Fibroblast of mammary gland (primary cell): ENCODE data around the gene MGAT5B.

Experiments used
- DNase-seq: peaks from one replicate; pipeline ENCODE4 v3.0.0-alpha.2; 2010; ENCODE audit warnings: low read depth
- H3K4me3 ChIP-seq: 2 replicates; pipeline ENCODE4 v1.5.1; 2011; ENCODE audit warnings: low read depth, mild to moderate bottlenecking, low read length, moderate library complexity; ENCODE audit not compliant: control insufficient read depth
- CTCF ChIP-seq: conservative IDR thresholded peaks from 2 replicates; pipeline ENCODE4 v1.5.1; 2011; ENCODE audit warnings: low read depth, low read length, inconsistent platforms; ENCODE audit not compliant: control insufficient read depth, insufficient read depth

Gene MGAT5B

GRCh38 chr17:76943202-76943601, 75.0 kb downstream of the MGAT5B start:
- DNase-seq = no peak
- no peak overlapping the region for H3K4me3 ChIP-seq
- TF ChIP-seq CTCF = no peak

GRCh38 chr17:76943781-76944213, 75.6 kb downstream of the MGAT5B start:
- no peak overlapping the region for H3K4me3 ChIP-seq
- TF ChIP-seq CTCF = no peak
- DNase-seq = no peak

GRCh38 chr17:76944477-76944876, 76.3 kb downstream of the MGAT5B start:
- H3K4me3 ChIP-seq = no peak overlapping the region
- no peak for TF ChIP-seq CTCF
- no peak for DNase-seq

- DNase-seq = no peak
- H3K4me3 ChIP-seq = no peak overlapping the region
- no peak for TF ChIP-seq CTCF
Observed at GRCh38 chr17:76946111-76946771, 78.0 kb downstream of the MGAT5B start.

GRCh38 chr17:76946772-76947135, 78.5 kb downstream of the MGAT5B start:
- no peak overlapping the region for H3K4me3 ChIP-seq
- TF ChIP-seq CTCF = no peak
- DNase-seq = no peak

- no peak for TF ChIP-seq CTCF
- DNase-seq = no peak
- H3K4me3 ChIP-seq = no peak overlapping the region
Observed at GRCh38 chr17:76947309-76947708, 79.1 kb downstream of the MGAT5B start.

- no peak overlapping the region for H3K4me3 ChIP-seq
- TF ChIP-seq CTCF = no peak
- no peak for DNase-seq
Observed at GRCh38 chr17:76947771-76948170, 79.6 kb downstream of the MGAT5B start.
